ENCODE results near the gene LRP1B. TPM values are rescaled to one million over a fixed set of nuclear protein-coding genes. Genes with fewer than 3 reads are reported as not detected.

The LRP1B gene
- total and polyA plus RNA-seq, 4 donors: 0.01 to 0.84 (median 0.17) TPM

GRCh38 chr2:141766225-141766624 is 364.6 kb downstream of the LRP1B start:
- TF ChIP-seq, protein P1, sequence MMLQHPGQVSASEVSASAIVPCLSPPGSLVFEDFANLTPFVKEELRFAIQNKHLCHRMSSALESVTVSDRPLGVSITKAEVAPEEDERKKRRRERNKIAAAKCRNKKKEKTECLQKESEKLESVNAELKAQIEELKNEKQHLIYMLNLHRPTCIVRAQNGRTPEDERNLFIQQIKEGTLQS (IDR thresholded peaks at IDR 0.05): no peak
- TF ChIP-seq MAX (IDR thresholded peaks at IDR 0.05) (no peak), NR2F2 (IDR thresholded peaks at IDR 0.05) (no peak), ZBTB33 (IDR thresholded peaks at IDR 0.05) (no peak), CTCF (IDR thresholded peaks at IDR 0.05; ENCODE audit: low read depth, low read length, missing input control) (no peak), RXRA (IDR thresholded peaks at IDR 0.05) (no peak), FOXA2 (IDR thresholded peaks at IDR 0.05) (no peak), SP1 (IDR thresholded peaks at IDR 0.05) (no peak), GABPA (IDR thresholded peaks at IDR 0.05 in 1 of 2, conservative IDR thresholded peaks at IDR 0.05 in 1 of 2) (no peak)
- no peaks in the 10 kb centered on the region for H3K4me1 ChIP-seq (ENCODE audit: control insufficient read depth in 4 of 4, insufficient read depth in 4 of 4, low read length in 3 of 4)
- H3K27ac ChIP-seq (ENCODE audit: low read depth in 1 of 2, low read length in 2 of 2): no peak overlapping the region
- no peak overlapping the region for H3K4me3 ChIP-seq (ENCODE audit: low read depth in 1 of 3, low read length in 3 of 3)
- WGBS: 56% methylated on average over 2 of the region's 2 CpGs
- no peaks in the 10 kb centered on the region for H3K36me3 ChIP-seq (ENCODE audit: control insufficient read depth in 4 of 4, insufficient read depth in 3 of 4, low read depth in 1 of 4, low read length in 3 of 4)
- H3K27me3 ChIP-seq (ENCODE audit: control insufficient read depth in 4 of 4, insufficient read depth in 4 of 4, low read length in 3 of 4): no peaks in the 10 kb centered on the region
- H3K9ac ChIP-seq (ENCODE audit: low read depth in 1 of 2, low read length in 2 of 2): no peak overlapping the region
- no peaks in the 10 kb centered on the region for H3K9me3 ChIP-seq (ENCODE audit: control insufficient read depth in 4 of 4, low read length in 3 of 4)
- no peak for DNase-seq (ENCODE audit: low spot score)

- WGBS: 86% methylated on average over 1 of the region's 1 CpG
- no peak overlapping the region for H3K27ac ChIP-seq (ENCODE audit: low read depth in 1 of 2, low read length in 2 of 2)
- H3K4me1 ChIP-seq (ENCODE audit: control insufficient read depth in 4 of 4, insufficient read depth in 4 of 4, low read length in 3 of 4): no peaks in the 10 kb centered on the region
- H3K36me3 ChIP-seq (ENCODE audit: control insufficient read depth in 4 of 4, insufficient read depth in 3 of 4, low read depth in 1 of 4, low read length in 3 of 4): no peaks in the 10 kb centered on the region
- no peaks in the 10 kb centered on the region for H3K9me3 ChIP-seq (ENCODE audit: control insufficient read depth in 4 of 4, low read length in 3 of 4)
- no peak overlapping the region for H3K9ac ChIP-seq (ENCODE audit: low read depth in 1 of 2, low read length in 2 of 2)
- H3K4me3 ChIP-seq (ENCODE audit: low read depth in 1 of 3, low read length in 3 of 3): no peak overlapping the region
- no peaks in the 10 kb centered on the region for H3K27me3 ChIP-seq (ENCODE audit: control insufficient read depth in 4 of 4, insufficient read depth in 4 of 4, low read length in 3 of 4)
- no peak for DNase-seq (ENCODE audit: low spot score)
- TF ChIP-seq MAX (IDR thresholded peaks at IDR 0.05) (no peak), NR2F2 (IDR thresholded peaks at IDR 0.05) (no peak), RAD21 (IDR thresholded peaks at IDR 0.05) (no peak), TAF1 (conservative IDR thresholded peaks at IDR 0.05) (no peak), EGR1 (IDR thresholded peaks at IDR 0.05; ENCODE audit: low read depth in 2 of 2) (no peak), REST (IDR thresholded peaks at IDR 0.05) (no peak), GABPA (IDR thresholded peaks at IDR 0.05 in 1 of 2, conservative IDR thresholded peaks at IDR 0.05 in 1 of 2) (no peak), SP1 (IDR thresholded peaks at IDR 0.05) (no peak), FOXA2 (IDR thresholded peaks at IDR 0.05) (no peak), RXRA (IDR thresholded peaks at IDR 0.05) (no peak)
Measured at GRCh38 chr2:141748616-141749015, 382.2 kb downstream of the LRP1B start.
